GM18907 (cell line): ENCODE results near the gene TPCN1.

Experiments used
- ATAC-seq: cut with Tn5 transposase; IDR thresholded peaks from one replicate; pipeline ENCODE4 v1.9.1; 2021; ENCODE audit warnings: mild to moderate bottlenecking, moderate library complexity; ENCODE audit not compliant: unreplicated experiment

Gene TPCN1

GRCh38 chr12:113221181-113221996 is at the start of gene TPCN1:
TSS of gene TPCN1 (plus strand) at chr12:113221464. CDS start at chr12:113226853, 5,389 bp downstream.
- peak; percentile 92 for ATAC-seq

- no peak for ATAC-seq
These were observed 49.7 kb upstream of the TPCN1 start for GRCh38 chr12:113171543-113171942.

- ATAC-seq: no peak
These were observed 49.1 kb upstream of the TPCN1 start for GRCh38 chr12:113172185-113172584.

GRCh38 chr12:113173081-113173698 is 48.1 kb upstream of the TPCN1 start:
- ATAC-seq: peak; percentile 69

GRCh38 chr12:113174461-113175384 is 46.5 kb upstream of the TPCN1 start:
- ATAC-seq: peak; percentile 45

- ATAC-seq: no peak
These were observed 42.2 kb upstream of the TPCN1 start for GRCh38 chr12:113179023-113179422.

- ATAC-seq: no peak
These were observed 40.9 kb upstream of the TPCN1 start for GRCh38 chr12:113180333-113180732.

GRCh38 chr12:113181975-113182374 is 39.3 kb upstream of the TPCN1 start:
- ATAC-seq: no peak

GRCh38 chr12:113183030-113183589 is 38.2 kb upstream of the TPCN1 start:
- no peak for ATAC-seq

- peak; percentile 52 for ATAC-seq
These were observed 37.0 kb upstream of the TPCN1 start for GRCh38 chr12:113184098-113184899.

- peak; percentile 83 for ATAC-seq
These were observed 36.4 kb upstream of the TPCN1 start for GRCh38 chr12:113184900-113185179.

- peak; percentile 54 for ATAC-seq
These were observed 35.9 kb upstream of the TPCN1 start, which contains the start of the genes DDX54 and RITA1 for GRCh38 chr12:113185180-113186032. TSS of gene DDX54 (minus strand) at chr12:113185478. CDS start at chr12:113185451, 27 bp downstream. TSS of gene RITA1 (plus strand) at chr12:113185721. CDS start at chr12:113186747, 1,026 bp downstream.

GRCh38 chr12:113186033-113186365 is 35.3 kb upstream of the TPCN1 start:
- ATAC-seq: no peak

GRCh38 chr12:113186666-113187325 is 34.5 kb upstream of the TPCN1 start:
- ATAC-seq: no peak

- no peak for ATAC-seq
These were observed 31.9 kb upstream of the TPCN1 start for GRCh38 chr12:113189361-113189760.

- ATAC-seq: no peak
These were observed 30.5 kb upstream of the TPCN1 start for GRCh38 chr12:113190761-113191160.

GRCh38 chr12:113191227-113191626 is 30.0 kb upstream of the TPCN1 start:
- no peak for ATAC-seq

GRCh38 chr12:113194971-113195391 is 26.3 kb upstream of the TPCN1 start:
- no peak for ATAC-seq

GRCh38 chr12:113195598-113195997 is 25.7 kb upstream of the TPCN1 start:
- no peak for ATAC-seq
